Uterus (tissue), 2 donors: ENCODE data around the gene VARS1.

Experiments used
- CTCF ChIP-seq, 4 experiments: fragments of 200-600 bp in 2 of 4; fragments of 450-650 bp in 2 of 4; sonication (generic) in 2 of 4; IDR thresholded peaks; one replicate each; pipeline ENCODE4 v1.5.1; 2016 to 2019; ENCODE audit warnings: antibody characterized with exemption in 4 of 4, mild to moderate bottlenecking in 2 of 4, moderate library complexity in 1 of 4
- POLR2A ChIP-seq, 2 donors: fragments of 450-650 bp; IDR thresholded peaks; one replicate each; pipeline ENCODE4 v1.6.1; 2016; ENCODE audit warnings: antibody characterized with exemption in 2 of 2, mild to moderate bottlenecking in 1 of 2, moderate library complexity in 1 of 2

- TF ChIP-seq CTCF (IDR thresholded peaks at IDR 0.05) (no peak), POLR2A (IDR thresholded peaks at IDR 0.05) (no peak)
Measured at GRCh38 chr6:31778193-31778592, 17.4 kb downstream of the VARS1 start.
